ENCODE measurements around the gene SGCD. TPM values are rescaled to one million over a fixed set of nuclear protein-coding genes. Genes with fewer than 3 reads are reported as not detected.

SGCD gene
- total RNA-seq, 2 experiments from 2014 or later, result not detected

GRCh38 chr5:156624686-156625085 lies 297.7 kb downstream of the SGCD start:
- no peak overlapping the region for H3K4me3 ChIP-seq (ENCODE audit: low read length)
- no peaks in the 10 kb centered on the region for H3K4me1 ChIP-seq (ENCODE audit: insufficient read depth, low read length)
- Mint-ChIP-seq H3K9me3 (no peaks in the 10 kb centered on the region), H3K27me3 (no peaks in the 10 kb centered on the region), H3K27ac (no peak overlapping the region), H3K4me3 (no peak overlapping the region), H3K36me3 (ENCODE audit: low read depth) (no peaks in the 10 kb centered on the region), H3K4me1 (ENCODE audit: low read depth) (no peaks in the 10 kb centered on the region)
- CTCF ChIA-PET, result no interaction called here
- intact Hi-C loops (cut with DNase I, micrococcal nuclease), result no loop called here
- H3K36me3 ChIP-seq (ENCODE audit: insufficient read depth, low read length), result no peaks in the 10 kb centered on the region
- no peaks in the 10 kb centered on the region for H3K27me3 ChIP-seq (ENCODE audit: control insufficient read depth in 1 of 2, insufficient read depth in 2 of 2, low read length in 2 of 2)
- DNase-seq (no peak), ATAC-seq (ENCODE audit: poor library complexity) (no peak)
- POLR2A ChIA-PET, result no interaction called here
- no peaks in the 10 kb centered on the region for H3K9me3 ChIP-seq (ENCODE audit: control insufficient read depth in 1 of 2, insufficient read depth in 1 of 2, low read length in 2 of 2)
- H3K27ac ChIP-seq (ENCODE audit: low read depth in 1 of 2, low read length in 2 of 2), result no peak overlapping the region
- TF ChIP-seq CTCF (IDR thresholded peaks at IDR 0.05), result no peak

GRCh38 chr5:156628421-156628820 lies 301.5 kb downstream of the SGCD start:
- Histone ChIP-seq H3K4me3 (ENCODE audit: low read length) (no peak overlapping the region), H3K27ac (ENCODE audit: low read depth in 1 of 2, low read length in 2 of 2) (no peak overlapping the region), H3K4me1 (ENCODE audit: insufficient read depth, low read length) (no peaks in the 10 kb centered on the region), H3K27me3 (ENCODE audit: control insufficient read depth in 1 of 2, insufficient read depth in 2 of 2, low read length in 2 of 2) (no peaks in the 10 kb centered on the region), H3K36me3 (ENCODE audit: insufficient read depth, low read length) (no peaks in the 10 kb centered on the region), H3K9me3 (ENCODE audit: control insufficient read depth in 1 of 2, insufficient read depth in 1 of 2, low read length in 2 of 2) (no peaks in the 10 kb centered on the region)
- CTCF ChIA-PET, result no interaction called here
- no peaks in the 10 kb centered on the region for H3K36me3 Mint-ChIP-seq (ENCODE audit: low read depth)
- ATAC-seq (ENCODE audit: poor library complexity), result no peak
- H3K27me3 Mint-ChIP-seq, result no peaks in the 10 kb centered on the region
- H3K4me3 Mint-ChIP-seq, result no peak overlapping the region
- intact Hi-C loops (cut with DNase I, micrococcal nuclease), result no loop called here
- POLR2A ChIA-PET, result no interaction called here
- H3K27ac Mint-ChIP-seq, result no peak overlapping the region
- no peak for DNase-seq
- H3K9me3 Mint-ChIP-seq, result no peaks in the 10 kb centered on the region
- no peaks in the 10 kb centered on the region for H3K4me1 Mint-ChIP-seq (ENCODE audit: low read depth)
- no peak for TF ChIP-seq CTCF (IDR thresholded peaks at IDR 0.05)

GRCh38 chr5:156631005-156631404 lies 304.0 kb downstream of the SGCD start:
- H3K27ac ChIP-seq (ENCODE audit: low read depth in 1 of 2, low read length in 2 of 2), result no peak overlapping the region
- H3K4me3 Mint-ChIP-seq, result no peak overlapping the region
- no peak overlapping the region for H3K27ac Mint-ChIP-seq
- no peaks in the 10 kb centered on the region for H3K9me3 Mint-ChIP-seq
- no peaks in the 10 kb centered on the region for H3K9me3 ChIP-seq (ENCODE audit: control insufficient read depth in 1 of 2, insufficient read depth in 1 of 2, low read length in 2 of 2)
- H3K4me1 ChIP-seq (ENCODE audit: insufficient read depth, low read length), result no peaks in the 10 kb centered on the region
- no peaks in the 10 kb centered on the region for H3K36me3 Mint-ChIP-seq (ENCODE audit: low read depth)
- no peaks in the 10 kb centered on the region for H3K36me3 ChIP-seq (ENCODE audit: insufficient read depth, low read length)
- H3K4me3 ChIP-seq (ENCODE audit: low read length), result no peak overlapping the region
- CTCF ChIA-PET, result no interaction called here
- POLR2A ChIA-PET, result no interaction called here
- intact Hi-C loops (cut with DNase I, micrococcal nuclease), result no loop called here
- H3K27me3 Mint-ChIP-seq, result no peaks in the 10 kb centered on the region
- H3K27me3 ChIP-seq (ENCODE audit: control insufficient read depth in 1 of 2, insufficient read depth in 2 of 2, low read length in 2 of 2), result no peaks in the 10 kb centered on the region
- H3K4me1 Mint-ChIP-seq (ENCODE audit: low read depth), result no peaks in the 10 kb centered on the region
- DNase-seq, result no peak
- no peak for TF ChIP-seq CTCF (IDR thresholded peaks at IDR 0.05)
- no peak for ATAC-seq (ENCODE audit: poor library complexity)

All from CD4-positive, alpha-beta T cell (primary cell).